Measurements from ENCODE around the gene RFPL1.

RFPL1 gene

DNA sequence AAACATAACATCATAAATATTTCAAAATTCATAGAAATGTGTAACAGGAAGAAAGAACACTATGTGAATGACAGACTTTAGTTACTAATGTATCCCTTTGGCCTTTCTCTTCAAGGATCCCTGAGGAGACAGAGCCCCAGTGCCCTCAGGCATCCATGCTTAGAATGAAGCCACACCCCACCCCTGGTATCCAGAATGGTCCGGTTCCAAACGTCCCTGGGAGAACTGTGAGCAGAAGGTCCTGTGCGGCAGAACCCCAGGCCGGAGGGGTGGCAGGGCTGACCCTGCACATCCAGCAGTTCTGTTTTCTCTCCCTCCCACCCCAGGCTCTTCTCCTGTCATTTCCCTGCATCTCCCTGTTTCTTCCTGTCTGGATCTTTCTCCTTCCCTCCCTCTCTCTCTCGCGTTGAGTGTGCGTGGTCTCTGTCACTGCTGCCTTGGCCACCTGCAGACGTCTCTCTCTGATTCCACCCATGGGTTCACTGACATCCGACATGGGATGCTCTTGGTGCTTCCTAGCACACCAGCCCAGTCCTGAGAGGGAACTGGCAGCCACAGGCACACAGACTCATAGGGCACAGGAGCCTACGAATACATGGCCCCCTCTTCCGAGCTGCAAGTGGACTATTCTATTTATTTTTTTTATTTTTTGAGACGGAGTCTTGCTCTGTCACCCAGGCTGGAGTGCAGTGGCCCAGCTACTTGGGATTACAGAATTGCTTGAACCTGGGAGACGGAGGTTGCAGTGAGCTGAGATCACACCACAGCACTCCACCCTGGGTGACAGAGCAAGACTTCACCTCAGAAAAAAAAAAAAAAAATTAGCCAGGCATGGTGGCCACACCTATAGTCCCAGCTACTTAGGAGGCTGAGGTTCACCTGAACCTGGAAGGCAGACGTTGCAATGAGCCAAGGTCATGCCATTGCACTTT, 5.7 kb downstream of the RFPL1 start:
- DNase-seq = no peak

DNA sequence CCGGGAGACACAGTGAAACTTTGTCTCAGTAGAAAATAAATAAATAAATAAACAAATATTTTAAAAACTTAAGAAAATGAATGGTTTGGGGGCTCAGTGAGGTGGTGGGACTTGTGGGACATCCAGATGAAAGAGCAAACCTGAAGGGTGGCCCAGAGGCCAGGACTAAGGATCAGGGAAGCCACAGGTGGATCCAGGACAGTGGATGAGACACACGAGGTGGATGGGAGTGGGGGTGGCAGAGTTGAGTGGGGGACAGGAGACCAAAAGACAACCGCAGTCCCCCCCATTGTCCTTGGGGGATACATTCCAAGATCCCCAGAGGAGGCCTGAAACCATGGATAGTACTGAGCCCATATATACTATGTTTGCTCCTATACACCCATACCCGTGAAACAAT, 7.1 kb downstream of the RFPL1 start:
- DNase-seq = no peak

DNA sequence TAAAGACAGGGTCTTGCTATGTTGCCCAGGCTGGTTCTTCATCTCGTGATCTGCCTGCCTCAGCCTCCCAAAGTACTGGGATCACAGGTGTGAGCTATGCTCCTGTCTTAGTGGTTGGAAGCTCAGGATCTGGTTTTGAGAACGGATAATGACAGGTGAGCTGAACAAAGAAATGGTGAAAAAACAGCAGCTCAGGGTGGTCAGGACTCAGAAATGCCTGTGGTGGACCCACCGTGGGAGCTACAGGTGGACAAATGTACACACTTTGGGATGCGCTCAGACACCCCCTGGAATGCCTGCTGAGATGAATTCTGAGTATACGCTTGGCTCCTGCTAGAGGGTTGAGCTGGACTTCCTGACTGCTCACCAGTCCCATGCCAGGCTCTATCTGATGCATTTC, 9.5 kb downstream of the RFPL1 start:
- no peak for DNase-seq

DNA sequence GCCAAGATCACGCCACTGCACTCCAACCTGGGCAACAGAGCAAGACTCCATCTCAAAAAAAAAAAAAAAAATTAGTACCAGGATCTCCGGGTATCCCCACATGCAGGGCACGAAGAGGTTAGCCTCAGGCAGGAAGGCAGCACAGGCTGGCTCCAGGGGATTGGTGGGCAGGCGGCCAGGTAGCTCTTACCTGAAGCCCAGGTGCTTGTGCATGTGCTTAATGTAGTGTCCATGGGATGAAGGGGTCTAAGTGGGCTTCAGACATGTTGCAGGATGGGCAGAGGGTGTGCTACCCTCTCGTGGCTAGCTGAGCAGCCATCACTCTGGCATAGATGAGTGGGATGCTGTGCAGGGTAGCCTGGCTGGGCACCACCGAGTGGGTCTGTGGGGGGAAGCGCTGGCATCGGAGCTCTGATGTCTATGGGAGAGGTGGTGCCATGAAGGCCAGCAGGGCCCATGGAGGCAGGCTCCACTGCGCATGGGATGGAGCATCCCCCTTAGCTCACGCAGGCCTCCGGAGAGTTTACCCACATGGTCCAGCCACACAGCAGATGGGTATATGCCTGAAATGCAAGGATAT, 11.0 kb downstream of the RFPL1 start:
- no peak for DNase-seq

DNA sequence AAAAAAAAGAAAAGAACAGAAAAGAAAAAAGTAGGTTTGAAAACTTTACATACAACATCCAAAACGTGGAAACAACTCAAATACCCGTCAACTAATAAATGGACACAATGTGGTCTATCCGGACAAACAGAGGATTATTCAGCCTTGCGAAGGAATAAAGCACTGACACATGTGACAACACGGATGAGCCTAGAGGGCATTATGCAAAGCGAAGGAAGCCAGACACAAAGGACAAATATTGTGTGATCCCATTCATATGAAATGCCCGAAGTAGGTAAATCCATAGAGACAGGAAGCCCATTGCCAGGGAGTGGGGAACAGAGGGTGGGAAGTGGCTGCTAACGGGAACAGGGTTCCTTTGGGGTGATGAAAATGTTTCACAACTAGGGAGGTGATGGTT, 11.8 kb downstream of the RFPL1 start:
- no peak for DNase-seq

DNA sequence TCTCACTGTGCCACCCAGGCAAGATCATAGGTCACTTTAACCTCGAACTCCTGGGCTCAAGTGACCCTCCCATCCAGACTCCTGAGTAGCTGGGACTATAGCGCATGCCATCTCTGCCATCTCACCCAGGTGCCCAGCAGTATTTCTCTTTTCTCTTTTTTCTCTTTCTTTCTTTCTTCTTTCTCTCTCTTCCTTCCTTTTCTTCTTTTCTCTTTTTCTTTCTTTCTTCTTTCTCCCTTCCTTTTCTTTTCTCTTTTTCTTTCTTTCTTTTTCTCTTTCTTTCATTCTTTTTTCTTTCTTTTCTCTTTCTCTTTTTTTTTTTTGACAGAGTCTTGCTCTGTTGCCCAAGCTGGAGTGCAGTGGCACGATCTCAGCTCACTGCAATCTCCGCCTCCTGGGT, 13.5 kb downstream of the RFPL1 start:
- no peak for DNase-seq

DNA sequence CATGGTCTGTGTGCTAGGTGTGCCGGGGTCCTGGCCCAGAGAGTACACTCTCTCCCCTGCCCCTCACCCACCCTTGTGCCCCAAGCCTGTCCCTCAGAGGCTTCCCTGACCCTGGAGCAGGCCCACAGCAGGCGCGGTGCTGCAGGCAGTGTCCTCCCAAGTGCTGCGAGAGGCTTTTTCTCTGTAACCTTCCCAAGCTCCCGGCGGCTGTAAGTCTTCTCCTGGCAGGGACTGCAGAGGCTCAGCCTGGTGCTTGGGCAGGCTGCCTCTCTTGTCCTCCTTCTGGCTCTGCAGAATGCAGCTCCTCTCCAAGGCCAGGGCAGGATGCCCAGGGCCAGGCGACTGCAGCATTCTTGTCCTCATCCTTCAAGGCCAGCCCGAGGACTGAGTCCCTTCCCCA, 15.9 kb downstream of the RFPL1 start:
- DNase-seq = no peak

DNA sequence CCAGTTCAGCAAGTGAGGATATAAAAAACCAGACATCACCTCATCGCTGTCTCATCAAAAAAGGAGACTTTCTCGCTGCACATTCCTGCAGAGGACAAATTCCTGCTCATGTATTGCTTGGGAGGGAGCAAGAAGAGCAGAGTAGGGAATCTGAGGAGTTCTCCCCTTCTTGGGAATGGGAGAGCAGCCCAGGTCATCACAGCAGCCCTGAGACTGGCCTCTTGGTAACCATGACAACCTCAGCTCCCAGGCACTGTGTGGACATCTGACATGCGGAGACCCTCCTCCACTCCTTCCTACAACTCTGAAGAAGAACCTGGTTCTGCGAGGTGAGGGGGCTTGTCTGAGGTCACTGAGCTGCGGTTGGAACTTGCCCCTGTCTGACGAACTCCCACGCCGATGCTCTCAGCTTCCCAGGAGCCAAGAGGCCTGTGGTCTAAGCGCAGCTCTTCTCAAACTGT, 17.9 kb downstream of the RFPL1 start:
- DNase-seq = no peak

DNA sequence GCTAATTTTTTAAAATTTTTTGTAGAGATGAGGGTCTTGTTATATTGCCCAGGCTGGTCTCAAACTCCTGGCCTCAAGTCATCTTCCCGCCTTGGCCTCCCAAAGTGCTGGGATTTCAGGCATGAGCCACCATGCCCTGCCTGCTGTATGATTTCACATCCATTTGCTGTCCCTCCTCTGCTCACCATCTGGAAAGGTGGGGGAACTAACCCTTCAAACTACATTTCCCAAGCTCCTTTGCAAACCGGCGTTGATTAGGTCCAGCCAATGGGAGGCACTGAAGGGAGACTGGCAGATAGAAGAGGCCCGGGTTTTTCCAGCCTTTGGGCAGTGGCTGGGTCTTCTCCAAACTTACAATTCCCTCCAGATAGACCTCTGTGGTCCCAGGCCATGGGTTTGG, 19.3 kb downstream of the RFPL1 start:
- peak; percentile 11 for DNase-seq

DNA sequence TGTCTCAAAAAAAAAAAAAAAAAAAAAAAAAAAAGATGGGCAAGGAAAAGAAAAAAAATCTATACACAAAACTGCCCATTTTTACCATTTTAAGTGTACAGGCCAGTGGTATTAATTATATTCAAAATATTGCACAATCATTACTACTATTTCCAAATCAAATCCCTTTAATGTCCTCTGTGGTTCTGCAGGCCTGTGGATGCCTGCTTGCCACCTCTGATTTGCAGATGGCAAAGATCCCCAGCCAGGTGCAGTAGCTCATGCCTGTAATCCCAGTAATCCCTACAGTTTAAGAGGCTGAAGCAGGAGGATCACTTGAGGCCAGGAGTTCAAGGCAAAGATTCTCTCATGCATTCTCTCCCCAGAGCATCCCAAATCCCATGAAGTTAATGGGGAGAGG, 20.2 kb downstream of the RFPL1 start:
- DNase-seq = no peak

DNA sequence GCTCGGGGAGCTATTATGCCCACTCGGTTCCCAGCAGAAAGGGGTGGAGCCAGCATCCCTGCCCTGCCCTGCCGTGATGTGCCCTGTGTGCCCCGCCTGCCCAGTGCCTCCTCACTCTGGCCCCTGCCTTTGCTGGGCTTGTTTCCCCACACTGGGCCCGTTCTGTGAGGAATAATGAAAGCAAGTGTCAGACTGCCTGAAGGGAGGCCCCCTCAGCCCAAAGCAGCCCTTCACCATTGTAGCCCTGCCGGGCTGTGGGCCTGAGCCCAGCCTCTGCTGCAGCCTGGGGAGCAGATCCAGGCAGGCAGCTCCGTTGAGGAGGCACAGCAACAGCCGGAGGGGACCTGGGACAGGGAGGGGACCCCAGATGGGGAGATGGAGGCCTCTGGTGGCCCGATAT, 21.4 kb downstream of the RFPL1 start:
- no peak for DNase-seq

DNA sequence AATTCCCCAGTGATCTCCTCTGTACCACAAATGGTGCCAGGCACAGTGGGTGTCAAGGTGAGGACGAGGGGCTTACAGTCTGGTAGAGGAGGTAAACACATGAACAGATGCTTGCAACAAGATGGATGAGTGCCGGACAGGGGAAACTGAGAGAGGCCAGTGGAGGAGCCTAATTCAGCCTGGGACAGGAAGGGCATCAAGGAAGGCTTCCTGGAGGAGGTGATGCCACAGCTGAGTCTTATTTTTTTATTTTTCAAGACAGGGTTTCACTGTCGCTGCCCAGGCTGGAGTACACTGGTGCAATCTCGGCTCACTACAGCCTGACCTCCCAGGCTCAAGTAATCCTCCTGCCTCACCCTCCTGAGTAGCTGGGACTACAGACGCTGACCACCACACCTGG, 22.9 kb downstream of the RFPL1 start:
- DNase-seq = no peak

DNA sequence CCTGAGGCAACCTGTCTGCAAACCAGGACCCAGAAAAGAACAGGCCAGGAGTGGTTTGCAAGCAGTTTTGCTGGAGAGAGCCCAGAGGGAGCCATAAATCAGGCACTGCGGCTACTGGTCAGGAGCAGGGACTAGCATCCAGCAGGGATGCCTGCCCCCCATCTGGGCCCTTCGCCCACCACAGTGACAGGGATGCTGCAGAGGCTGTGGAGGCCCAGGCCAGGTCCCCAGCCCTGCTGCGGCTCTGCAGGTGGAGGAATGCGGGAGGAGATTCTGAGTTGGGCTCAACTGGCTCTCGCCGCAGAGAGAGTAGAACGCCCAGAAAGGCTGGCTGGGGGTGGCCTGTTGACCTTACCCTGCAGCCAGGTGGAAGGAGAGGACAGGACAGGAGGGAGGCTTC, 25.2 kb downstream of the RFPL1 start:
- no peak for DNase-seq

DNA sequence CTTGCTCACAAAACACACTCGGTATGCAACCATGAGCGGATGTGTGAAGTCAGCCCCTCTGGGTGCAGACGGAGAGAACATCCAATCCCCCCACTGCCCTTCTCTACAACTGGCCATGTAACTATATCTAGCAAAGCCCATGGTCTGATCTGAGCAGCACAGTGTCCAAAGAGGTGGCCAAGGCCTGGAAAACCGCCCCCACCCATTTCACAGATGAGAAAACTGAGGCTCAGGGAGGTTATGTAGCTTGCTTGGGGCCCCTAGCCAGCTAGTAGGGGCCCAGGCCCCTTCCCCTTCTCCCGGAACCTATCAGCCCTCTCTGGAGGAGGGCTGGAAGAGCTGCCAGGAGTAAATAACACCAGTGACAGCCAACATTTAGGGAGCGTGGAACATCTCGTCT, 26.2 kb downstream of the RFPL1 start:
- no peak for DNase-seq

DNA sequence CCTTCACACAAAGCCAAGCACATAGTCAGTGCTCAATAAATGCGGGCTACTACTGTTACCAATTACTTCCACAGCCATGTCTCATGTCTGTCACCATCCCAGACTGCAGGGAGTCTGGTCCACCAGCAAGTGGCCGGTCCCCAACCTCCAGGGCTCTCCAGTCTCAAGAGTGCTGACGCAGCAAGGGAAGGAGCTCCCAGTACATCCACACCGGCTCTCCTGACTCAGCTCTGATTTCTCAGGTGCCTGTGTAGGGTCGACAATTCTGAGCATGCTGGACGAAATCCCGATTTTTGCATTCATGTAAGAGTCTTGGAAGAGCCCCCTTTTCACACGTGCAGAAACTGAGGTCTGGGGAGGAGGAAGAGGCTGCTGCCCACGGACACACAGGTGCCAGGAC, 31.4 kb downstream of the RFPL1 start:
- no peak for DNase-seq

DNA sequence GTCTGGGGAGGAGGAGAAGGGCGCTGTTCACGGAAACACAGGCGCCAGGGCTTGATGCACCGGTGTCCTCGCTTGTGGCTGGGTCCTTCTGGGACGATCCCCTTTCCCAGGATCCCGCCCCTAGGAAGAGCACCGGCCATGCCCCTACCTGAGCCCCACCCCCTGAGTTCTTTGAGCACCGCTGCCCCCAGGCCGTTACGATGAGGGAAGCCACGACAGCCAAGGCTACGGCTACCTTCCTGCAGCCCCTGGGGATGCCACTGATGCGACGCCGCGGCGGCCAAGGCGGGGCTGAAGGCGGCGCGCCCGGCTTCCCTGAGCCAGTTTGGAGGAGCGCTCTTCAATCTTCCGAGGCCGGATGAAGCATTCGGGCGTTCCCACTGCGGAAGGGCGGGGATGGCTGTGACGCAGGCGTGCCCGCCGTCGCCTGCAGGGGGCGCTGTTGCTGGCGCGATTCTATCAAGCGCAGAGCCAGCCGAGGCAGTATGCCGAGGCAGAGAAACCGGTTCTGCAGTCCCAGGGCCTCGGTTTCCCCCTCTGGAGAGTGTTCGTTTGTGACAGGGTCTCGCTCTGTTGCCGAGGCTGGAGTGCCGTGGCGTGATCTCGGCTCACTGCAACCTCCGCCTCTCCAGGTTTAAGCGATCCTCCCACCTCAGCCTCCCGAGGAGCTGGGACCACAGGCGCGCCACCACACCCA, 31.9 kb downstream of the RFPL1 start:
- peak; percentile 73 for DNase-seq

DNA sequence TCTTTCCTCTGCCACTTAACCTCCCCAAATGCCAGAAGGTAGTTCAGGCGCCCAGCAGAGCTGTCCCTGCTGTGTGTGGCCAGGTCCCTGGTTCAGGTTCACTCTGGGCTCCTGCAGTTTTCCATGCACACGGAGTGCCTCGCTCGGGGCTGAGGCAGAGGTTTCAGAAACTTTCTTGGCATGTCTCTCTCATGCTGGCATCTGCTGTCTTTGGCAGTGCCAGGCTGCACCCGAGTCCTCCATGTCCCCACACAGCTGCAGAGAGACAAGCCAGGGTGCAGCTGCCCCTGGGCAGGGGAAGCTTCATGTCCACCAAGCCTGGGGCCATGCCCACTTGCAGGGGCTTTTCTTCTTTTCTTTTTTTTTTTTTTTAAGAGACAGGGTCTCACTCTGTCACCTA, 34.6 kb downstream of the RFPL1 start:
- DNase-seq = no peak

DNA sequence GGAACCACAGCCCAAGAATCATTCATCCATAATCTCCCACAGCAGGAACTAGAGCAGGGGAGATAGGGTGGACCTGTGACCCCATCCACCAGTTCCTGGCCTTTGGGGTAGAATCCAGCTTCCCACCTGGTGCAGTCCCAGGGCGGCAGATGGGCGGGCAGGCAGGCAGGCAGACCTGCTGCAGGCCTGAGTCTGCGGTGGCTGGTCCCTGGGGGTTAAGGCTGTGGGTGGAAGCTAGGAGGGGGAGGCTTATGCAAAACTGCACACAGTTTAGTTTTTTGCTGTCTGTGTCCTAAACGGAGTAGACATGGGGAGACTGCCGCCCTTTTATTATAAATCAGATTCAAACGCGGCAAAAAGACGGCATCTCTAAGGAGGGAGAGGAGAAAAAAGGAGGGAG, 37.2 kb downstream of the RFPL1 start:
- DNase-seq = no peak

DNA sequence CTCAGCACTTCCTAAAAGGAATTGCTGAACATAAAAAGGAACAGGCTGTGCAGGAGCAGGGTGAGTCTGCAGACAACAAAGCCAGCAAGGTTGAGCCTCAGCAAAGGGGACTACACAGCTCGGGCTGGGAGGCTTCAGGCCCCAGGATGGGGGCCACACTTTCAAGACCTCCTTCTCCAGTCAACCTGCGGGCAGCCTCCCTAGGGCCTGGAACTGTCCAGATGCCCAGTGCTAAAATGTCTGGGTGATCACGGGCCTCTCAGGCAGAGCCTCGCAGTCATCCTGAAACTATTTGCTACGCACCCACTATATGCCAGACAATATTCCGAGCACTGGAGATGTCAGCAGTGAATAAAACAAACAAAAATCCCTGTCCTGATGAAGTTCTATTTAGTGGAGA, 37.7 kb downstream of the RFPL1 start:
- no peak for DNase-seq

DNA sequence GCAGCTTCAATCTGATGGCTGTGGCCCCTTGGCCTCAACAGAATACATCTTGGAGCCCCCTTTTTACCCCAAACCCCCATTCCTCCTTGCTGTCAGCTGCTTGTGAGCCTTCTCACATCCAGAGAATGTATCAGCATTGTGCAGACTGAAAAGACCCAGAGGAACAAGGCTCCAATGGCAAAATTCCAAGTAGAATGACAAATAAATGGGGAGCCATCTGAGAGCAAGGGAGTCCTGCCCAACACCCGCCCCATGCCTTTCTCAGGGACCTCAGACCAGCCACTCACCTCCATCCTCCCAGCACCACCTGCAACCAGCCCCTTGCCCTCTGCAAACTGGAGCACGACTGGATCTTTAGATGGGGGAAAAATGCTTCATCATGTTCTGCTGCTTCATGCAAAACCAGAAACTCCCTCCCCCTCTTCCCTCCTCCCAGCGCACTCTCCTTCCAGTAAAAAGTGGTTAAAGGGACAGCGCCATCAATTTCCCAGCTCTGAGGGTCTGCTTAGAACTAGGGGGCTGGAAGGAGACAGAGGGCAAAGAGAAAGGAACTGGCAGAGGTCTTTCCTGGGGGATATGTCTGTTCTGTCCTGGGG, 39.4 kb downstream of the RFPL1 start:
- no peak for DNase-seq

DNA sequence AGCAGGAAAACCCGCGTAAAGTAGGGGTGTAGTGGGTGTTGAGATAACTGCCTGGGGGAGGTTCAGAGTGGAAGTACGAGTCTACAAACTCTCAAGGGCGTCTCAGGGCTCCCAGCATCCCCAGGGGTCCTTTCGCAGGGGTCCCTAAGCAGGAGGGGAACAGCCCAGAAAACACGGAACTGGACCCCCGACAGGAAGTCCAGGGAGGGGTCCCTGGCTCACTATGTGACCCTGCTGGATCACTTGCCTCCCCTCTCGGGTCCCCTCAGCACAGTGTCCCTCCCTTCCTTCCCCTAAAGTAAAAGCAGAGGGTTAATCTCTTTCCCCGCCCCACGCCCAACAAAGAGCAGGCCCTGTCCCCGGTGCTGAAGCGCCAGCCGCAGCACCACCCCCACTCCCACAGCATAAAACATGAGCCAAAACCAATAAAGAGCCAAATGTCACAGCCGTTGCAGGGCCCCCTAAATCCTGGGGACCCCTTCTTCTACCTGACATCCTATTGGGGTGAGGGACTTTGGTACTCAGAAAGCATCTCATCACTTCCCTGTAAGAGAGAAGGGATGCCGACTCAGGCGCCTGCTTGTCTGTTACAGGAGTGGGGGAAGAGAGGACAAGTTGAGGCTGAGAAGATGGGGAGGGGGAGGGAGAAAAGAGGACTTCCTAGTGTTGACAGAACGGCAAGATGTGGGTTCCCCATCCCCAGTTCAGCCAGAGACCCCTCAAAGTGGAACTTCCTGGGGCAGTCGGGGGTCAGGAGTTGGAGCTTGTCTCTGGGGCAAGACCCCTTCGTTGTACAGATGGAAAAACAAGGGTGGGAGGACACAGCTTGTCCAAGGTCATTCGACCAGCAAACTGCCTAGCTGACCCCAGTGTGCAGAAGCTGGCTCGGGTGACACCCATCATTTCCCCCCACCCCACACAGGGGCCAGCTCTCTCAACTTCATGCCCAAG, 40.2 kb downstream of the RFPL1 start:
- peak; percentile 8 for DNase-seq
